T-helper 9 cell (primary cell): Measurements from ENCODE around the gene TMEFF1.

Experiments
- DNase-seq: peaks from one replicate; pipeline ENCODE4 v3.0.0-alpha.2; 2020

The TMEFF1 gene

GRCh38 chr9:100448266-100448665 is 24.7 kb upstream of the TMEFF1 start:
- no peak for DNase-seq

- no peak for DNase-seq
Observed at GRCh38 chr9:100449420-100449819, 23.5 kb upstream of the TMEFF1 start.

GRCh38 chr9:100452894-100453293 is 20.1 kb upstream of the TMEFF1 start:
- DNase-seq, result no peak

GRCh38 chr9:100455470-100455869 is 17.5 kb upstream of the TMEFF1 start:
- DNase-seq, result no peak

- no peak for DNase-seq
Observed at GRCh38 chr9:100457517-100457916, 15.4 kb upstream of the TMEFF1 start.

- DNase-seq, result no peak
Observed at GRCh38 chr9:100459963-100460362, 13.0 kb upstream of the TMEFF1 start.

- no peak for DNase-seq
Observed at GRCh38 chr9:100465274-100465673, 7.7 kb upstream of the TMEFF1 start.

GRCh38 chr9:100465761-100466160 is 7.2 kb upstream of the TMEFF1 start:
- no peak for DNase-seq

- no peak for DNase-seq
Observed at GRCh38 chr9:100466171-100466828, 6.6 kb upstream of the TMEFF1 start.

- DNase-seq, result no peak
Observed at GRCh38 chr9:100466829-100467221, 6.1 kb upstream of the TMEFF1 start.

- DNase-seq, result no peak
Observed at GRCh38 chr9:100468041-100468440, 4.9 kb upstream of the TMEFF1 start.

GRCh38 chr9:100472268-100472667 is 681 bp upstream of the TMEFF1 start:
- no peak for DNase-seq

GRCh38 chr9:100473276-100474081 is 530 bp downstream of the TMEFF1 start:
- peak; percentile 7 for DNase-seq

GRCh38 chr9:100474082-100474923 is 1.4 kb downstream of the TMEFF1 start:
- no peak for DNase-seq

GRCh38 chr9:100474924-100475276 is 2.0 kb downstream of the TMEFF1 start:
- DNase-seq, result no peak

GRCh38 chr9:100477241-100477640 is 4.3 kb downstream of the TMEFF1 start:
- no peak for DNase-seq

GRCh38 chr9:100478192-100478591 is 5.2 kb downstream of the TMEFF1 start:
- DNase-seq, result no peak

- no peak for DNase-seq
Observed at GRCh38 chr9:100479820-100480219, 6.9 kb downstream of the TMEFF1 start.

- no peak for DNase-seq
Observed at GRCh38 chr9:100485196-100485595, 12.2 kb downstream of the TMEFF1 start.

GRCh38 chr9:100486479-100487176 is 13.7 kb downstream of the TMEFF1 start:
- DNase-seq, result no peak

GRCh38 chr9:100488177-100488576 is 15.2 kb downstream of the TMEFF1 start:
- no peak for DNase-seq

GRCh38 chr9:100489836-100490235 is 16.9 kb downstream of the TMEFF1 start:
- DNase-seq, result no peak

GRCh38 chr9:100492952-100493351 is 20.0 kb downstream of the TMEFF1 start:
- DNase-seq, result no peak
